Measurements from ENCODE around the gene CACNB2. TPM values are rescaled to one million over a fixed set of nuclear protein-coding genes. Genes with fewer than 3 reads are reported as not detected.

The CACNB2 gene
- total RNA-seq, 1 experiment from 2014 or later: not detected

- Histone ChIP-seq H3K27me3 (ENCODE audit: insufficient read depth, low read depth) (no peaks in the 10 kb centered on the region), H3K9me2 (ENCODE audit: insufficient read depth) (no peaks in the 10 kb centered on the region), H3K4me1 (replicated peaks; ENCODE audit: insufficient read depth) (no peaks in the 10 kb centered on the region), H3K4me2 (no peak overlapping the region), H3K36me3 (ENCODE audit: low read depth) (no peaks in the 10 kb centered on the region), H2AFZ (no peak overlapping the region), H3K27ac (no peak overlapping the region), H3K9me3 (ENCODE audit: insufficient read depth, low read depth) (no peaks in the 10 kb centered on the region), H3F3A (ENCODE audit: insufficient read depth, low read depth) (no peaks in the 10 kb centered on the region), H3K4me3 (no peak overlapping the region), H4K20me1 (ENCODE audit: insufficient read depth) (no peaks in the 10 kb centered on the region), H3K79me2 (ENCODE audit: low read depth) (no peaks in the 10 kb centered on the region)
- ChIA-PET CTCF (interaction anchor here (0.6 kb wide), 1 partner anchor 606 kb away, joined by 11 read pairs; no protein-coding TSS in a partner anchor), POLR2A (ENCODE audit: unreplicated experiment) (no interaction called here)
- intact Hi-C loops (cut with micrococcal nuclease; ENCODE audit: unreplicated experiment): no loop called here
- TF ChIP-seq EZH2 (IDR thresholded peaks at IDR 0.05; ENCODE audit: low read depth): no peak
- TF ChIP-seq, protein P1, sequence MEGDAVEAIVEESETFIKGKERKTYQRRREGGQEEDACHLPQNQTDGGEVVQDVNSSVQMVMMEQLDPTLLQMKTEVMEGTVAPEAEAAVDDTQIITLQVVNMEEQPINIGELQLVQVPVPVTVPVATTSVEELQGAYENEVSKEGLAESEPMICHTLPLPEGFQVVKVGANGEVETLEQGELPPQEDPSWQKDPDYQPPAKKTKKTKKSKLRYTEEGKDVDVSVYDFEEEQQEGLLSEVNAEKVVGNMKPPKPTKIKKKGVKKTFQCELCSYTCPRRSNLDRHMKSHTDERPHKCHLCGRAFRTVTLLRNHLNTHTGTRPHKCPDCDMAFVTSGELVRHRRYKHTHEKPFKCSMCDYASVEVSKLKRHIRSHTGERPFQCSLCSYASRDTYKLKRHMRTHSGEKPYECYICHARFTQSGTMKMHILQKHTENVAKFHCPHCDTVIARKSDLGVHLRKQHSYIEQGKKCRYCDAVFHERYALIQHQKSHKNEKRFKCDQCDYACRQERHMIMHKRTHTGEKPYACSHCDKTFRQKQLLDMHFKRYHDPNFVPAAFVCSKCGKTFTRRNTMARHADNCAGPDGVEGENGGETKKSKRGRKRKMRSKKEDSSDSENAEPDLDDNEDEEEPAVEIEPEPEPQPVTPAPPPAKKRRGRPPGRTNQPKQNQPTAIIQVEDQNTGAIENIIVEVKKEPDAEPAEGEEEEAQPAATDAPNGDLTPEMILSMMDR (conservative IDR thresholded peaks at IDR 0.05): no peak
- no peak for DNase-seq
- BruUV-seq (replicated peaks): no TSS peak
Measured at GRCh38 chr10:18313626-18314025, 173.4 kb downstream of the CACNB2 start.

DNA sequence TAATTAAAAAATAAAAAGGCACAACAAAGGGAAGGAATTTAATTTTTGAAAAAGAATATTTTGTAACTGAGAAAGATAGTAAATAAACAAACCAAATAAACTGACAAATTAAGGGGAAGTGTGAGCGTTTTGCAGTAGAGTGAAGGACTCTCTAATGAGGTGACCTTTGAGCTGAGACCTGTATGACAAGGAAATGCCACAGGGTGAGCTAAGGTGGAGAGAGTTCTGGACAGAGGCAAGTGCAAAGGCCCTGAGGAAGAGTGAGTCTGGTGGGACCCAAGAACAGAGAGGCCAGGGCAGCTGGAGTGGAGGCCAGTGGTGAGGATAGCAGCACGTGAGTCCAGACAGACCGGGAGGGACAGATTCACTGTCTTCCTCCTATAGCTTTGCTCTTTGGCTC is 179.4 kb downstream of the CACNB2 start:
- CTCF ChIA-PET: no interaction called here
- H3K79me2 ChIP-seq (ENCODE audit: low read depth): no peaks in the 10 kb centered on the region

DNA sequence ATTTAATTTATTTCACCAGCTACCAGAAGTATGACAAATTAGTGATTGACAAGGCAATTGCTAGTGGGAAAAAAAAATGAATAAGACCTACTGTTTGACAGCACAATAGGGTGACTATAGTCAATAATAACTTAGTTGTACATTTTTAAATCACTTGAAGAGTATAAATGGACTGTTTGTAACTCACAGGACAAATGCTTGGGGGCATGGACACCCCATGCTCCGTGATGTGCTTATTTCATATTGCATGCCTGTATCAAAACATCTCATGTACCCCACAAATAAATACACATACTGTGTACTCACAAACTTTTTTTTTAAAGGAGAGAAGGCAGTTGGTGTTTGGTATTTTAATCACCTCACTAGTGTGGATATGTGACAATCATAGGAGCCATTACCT is 181.1 kb downstream of the CACNB2 start:
- Histone ChIP-seq H3F3A (ENCODE audit: insufficient read depth, low read depth) (no peaks in the 10 kb centered on the region), H3K27ac (no peak overlapping the region), H3K9me3 (ENCODE audit: insufficient read depth, low read depth) (no peaks in the 10 kb centered on the region), H3K27me3 (ENCODE audit: insufficient read depth, low read depth) (no peaks in the 10 kb centered on the region), H3K4me2 (no peak overlapping the region), H3K4me1 (replicated peaks; ENCODE audit: insufficient read depth) (no peaks in the 10 kb centered on the region), H3K79me2 (ENCODE audit: low read depth) (no peaks in the 10 kb centered on the region), H3K36me3 (ENCODE audit: low read depth) (no peaks in the 10 kb centered on the region), H2AFZ (no peak overlapping the region), H4K20me1 (ENCODE audit: insufficient read depth) (no peaks in the 10 kb centered on the region), H3K4me3 (no peak overlapping the region), H3K9me2 (ENCODE audit: insufficient read depth) (no peaks in the 10 kb centered on the region)
- TF ChIP-seq EZH2 (IDR thresholded peaks at IDR 0.05; ENCODE audit: low read depth): no peak
- TF ChIP-seq, protein P1 (conservative IDR thresholded peaks at IDR 0.05): no peak
- CTCF ChIA-PET: no interaction called here
- no TSS peak for BruUV-seq (replicated peaks)
- intact Hi-C loops (cut with micrococcal nuclease; ENCODE audit: unreplicated experiment): no loop called here
- POLR2A ChIA-PET (ENCODE audit: unreplicated experiment): no interaction called here
- DNase-seq: no peak

More for the DNA sequence above, 179.4 kb downstream of the CACNB2 start:
- Histone ChIP-seq H3K27ac (no peak overlapping the region), H3K4me3 (no peak overlapping the region), H3K4me2 (no peak overlapping the region), H3K4me1 (replicated peaks; ENCODE audit: insufficient read depth) (no peaks in the 10 kb centered on the region), H4K20me1 (ENCODE audit: insufficient read depth) (no peaks in the 10 kb centered on the region), H3K9me2 (ENCODE audit: insufficient read depth) (no peaks in the 10 kb centered on the region), H3K36me3 (ENCODE audit: low read depth) (no peaks in the 10 kb centered on the region), H3K27me3 (ENCODE audit: insufficient read depth, low read depth) (no peaks in the 10 kb centered on the region), H3F3A (ENCODE audit: insufficient read depth, low read depth) (no peaks in the 10 kb centered on the region), H3K9me3 (ENCODE audit: insufficient read depth, low read depth) (no peaks in the 10 kb centered on the region), H2AFZ (no peak overlapping the region)
- BruUV-seq (replicated peaks): no TSS peak
- DNase-seq: no peak
- no peak for TF ChIP-seq EZH2 (IDR thresholded peaks at IDR 0.05; ENCODE audit: low read depth)
- TF ChIP-seq, protein P1 (conservative IDR thresholded peaks at IDR 0.05): no peak
- intact Hi-C loops (cut with micrococcal nuclease; ENCODE audit: unreplicated experiment): no loop called here
- POLR2A ChIA-PET (ENCODE audit: unreplicated experiment): no interaction called here
